Measurements from ENCODE around the gene PCDHB5.
"Not testable (repeated sequence)": the region's sequence is repeated elsewhere in the genome, so short reads cannot be mapped to it uniquely, and the experiment has no call there.

PCDHB5 gene

GRCh38 chr5:141155540-141156374, 20.8 kb downstream of the PCDHB5 start:
- DNase-seq = no peak

- not testable (repeated sequence) for DNase-seq
These were observed 22.4 kb downstream of the PCDHB5 start for GRCh38 chr5:141157356-141157755.

GRCh38 chr5:141157901-141158300, 22.9 kb downstream of the PCDHB5 start:
- DNase-seq = not testable (repeated sequence)

- no peak for DNase-seq
These were observed 37.6 kb downstream of the PCDHB5 start, which contains the start of gene PCDHB7 for GRCh38 chr5:141172381-141173204. Gene PCDHB7, plus strand, starts transcription at chr5:141172644. Its CDS starts 192 bp downstream, at chr5:141172836.

GRCh38 chr5:141174291-141175104, 39.5 kb downstream of the PCDHB5 start:
- DNase-seq = not testable (repeated sequence)

GRCh38 chr5:141175933-141176332, 40.9 kb downstream of the PCDHB5 start:
- no peak for DNase-seq

GRCh38 chr5:141177577-141178191, 42.7 kb downstream of the PCDHB5 start, which contains the start of gene PCDHB8:
Gene PCDHB8, plus strand, starts transcription at chr5:141177790. Its CDS starts 245 bp downstream, at chr5:141178035.
- not testable (repeated sequence) for DNase-seq

- DNase-seq = not testable (repeated sequence)
These were observed 44.4 kb downstream of the PCDHB5 start for GRCh38 chr5:141179371-141179770.

- DNase-seq = not testable (repeated sequence)
These were observed 44.9 kb downstream of the PCDHB5 start for GRCh38 chr5:141179876-141180275.

- no peak for DNase-seq
These were observed 45.3 kb downstream of the PCDHB5 start for GRCh38 chr5:141180313-141180712.

- DNase-seq = peak; percentile 4
These were observed 47.2 kb downstream of the PCDHB5 start, which contains the start of gene PCDHB16 for GRCh38 chr5:141182248-141182647. Gene PCDHB16, plus strand, starts transcription at chr5:141182387. Its CDS starts 173 bp downstream, at chr5:141182560.

- not testable (repeated sequence) for DNase-seq
These were observed 49.3 kb downstream of the PCDHB5 start for GRCh38 chr5:141184117-141184855.

- peak; percentile 4 for DNase-seq
These were observed 52.0 kb downstream of the PCDHB5 start, which contains the start of gene PCDHB9 for GRCh38 chr5:141186897-141187512. Gene PCDHB9, plus strand, starts transcription at chr5:141187161. Its CDS starts 158 bp downstream, at chr5:141187319.

Data from NCI-H2081 treated with DMSO at 0.1 percent for 48 hours (cell line).